GM21447 (cell line): ENCODE data around the gene UBE2E1.
A peak's percentile ranks its signal among the peaks of the same experiment; 100 is the strongest.

Experiments
- ATAC-seq: cut with Tn5 transposase; IDR thresholded peaks from one replicate; pipeline ENCODE4 v1.9.1; 2021; ENCODE audit not compliant: unreplicated experiment

The UBE2E1 gene

GRCh38 chr3:23805633-23806533 is at the start of gene UBE2E1:
UBE2E1 (plus strand) TSS chr3:23805955; CDS start chr3:23807270, 1,315 bp downstream.
- peak; percentile 60 for ATAC-seq

- no peak for ATAC-seq
These were observed 49.4 kb upstream of the UBE2E1 start for GRCh38 chr3:23756206-23756840.

GRCh38 chr3:23758253-23758838 is 47.4 kb upstream of the UBE2E1 start:
- ATAC-seq = no peak

- no peak for ATAC-seq
These were observed 45.4 kb upstream of the UBE2E1 start for GRCh38 chr3:23760325-23760724.

- peak; percentile 37 for ATAC-seq
These were observed 44.8 kb upstream of the UBE2E1 start for GRCh38 chr3:23760871-23761373.

- peak; percentile 37 for ATAC-seq
These were observed 44.3 kb upstream of the UBE2E1 start for GRCh38 chr3:23761440-23761896.

- ATAC-seq = peak; percentile 86
These were observed 43.5 kb upstream of the UBE2E1 start for GRCh38 chr3:23762214-23762613.

- no peak for ATAC-seq
These were observed 42.8 kb upstream of the UBE2E1 start for GRCh38 chr3:23762759-23763477.

GRCh38 chr3:23764407-23764806 is 41.3 kb upstream of the UBE2E1 start:
- no peak for ATAC-seq

GRCh38 chr3:23767546-23767945 is 38.2 kb upstream of the UBE2E1 start:
- no peak for ATAC-seq

- ATAC-seq = no peak
These were observed 30.4 kb upstream of the UBE2E1 start for GRCh38 chr3:23775254-23775909.

- ATAC-seq = no peak
These were observed 29.3 kb upstream of the UBE2E1 start for GRCh38 chr3:23776352-23776891.

GRCh38 chr3:23778446-23778845 is 27.3 kb upstream of the UBE2E1 start:
- ATAC-seq = no peak

- no peak for ATAC-seq
These were observed 25.9 kb upstream of the UBE2E1 start for GRCh38 chr3:23779841-23780240.

GRCh38 chr3:23781051-23781450 is 24.7 kb upstream of the UBE2E1 start:
- no peak for ATAC-seq

- ATAC-seq = no peak
These were observed 23.9 kb upstream of the UBE2E1 start for GRCh38 chr3:23781871-23782270.

- ATAC-seq = no peak
These were observed 20.6 kb upstream of the UBE2E1 start for GRCh38 chr3:23785097-23785645.

- ATAC-seq = no peak
These were observed 19.9 kb upstream of the UBE2E1 start for GRCh38 chr3:23785882-23786281.

- ATAC-seq = no peak
These were observed 14.1 kb upstream of the UBE2E1 start for GRCh38 chr3:23791678-23792077.
